GM19467 (cell line): ENCODE results near the gene GATA6.

Experiments
- ATAC-seq: cut with Tn5 transposase; IDR thresholded peaks from one replicate; pipeline ENCODE4 v1.9.1; 2021; ENCODE audit warnings: mild to moderate bottlenecking, moderate library complexity; ENCODE audit not compliant: unreplicated experiment

GATA6 gene

GRCh38 chr18:22233266-22233665 is 63.9 kb downstream of the GATA6 start:
- ATAC-seq: no peak

GRCh38 chr18:22238036-22238435 is 68.6 kb downstream of the GATA6 start:
- no peak for ATAC-seq

- no peak for ATAC-seq
Measured at GRCh38 chr18:22238681-22239080, 69.3 kb downstream of the GATA6 start.

- ATAC-seq: no peak
Measured at GRCh38 chr18:22241921-22242361, 72.6 kb downstream of the GATA6 start.

- ATAC-seq: no peak
Measured at GRCh38 chr18:22243513-22243912, 74.1 kb downstream of the GATA6 start.

GRCh38 chr18:22250026-22250425 is 80.6 kb downstream of the GATA6 start:
- no peak for ATAC-seq

- no peak for ATAC-seq
Measured at GRCh38 chr18:22250591-22250996, 81.2 kb downstream of the GATA6 start.
